ENCODE results near the gene MUC6. TPM values are rescaled to one million over a fixed set of nuclear protein-coding genes. Genes with fewer than 3 reads are reported as not detected.

Gene MUC6
- total and polyA plus RNA-seq, 9 of the 15 experiments (the other 6 are each of a cell fraction or from before 2014, with no cell fraction given), result not detected

GRCh38 chr11:1034456-1035295 lies 1.8 kb downstream of the MUC6 start:
- no peaks in the 10 kb centered on the region for H3K9me3 ChIP-seq (replicated peaks; ENCODE audit: control insufficient read depth, insufficient read depth, low read depth, low read length)
- no TSS peak for BruUV-seq (replicated peaks)
- no peak overlapping the region for H3K4me2 ChIP-seq (ENCODE audit: insufficient read depth, low read length)
- peaks cover 0 to 62% of the 10 kb centered on the region in 2 experiments; a peak in 2 of 5 replicates for H3K4me1 ChIP-seq (replicated peaks in 1 of 2; ENCODE audit: control insufficient read depth in 2 of 2, insufficient read depth in 2 of 2, low read length in 2 of 2)
- ATAC-seq (no peak), FAIRE-seq (no peak), DNase-seq (ENCODE audit: extremely low read depth in 1 of 4, low spot score in 3 of 4) (no peak)
- peaks cover 19% of the 10 kb centered on the region; the same call in 1 of the 2 replicates for H4K20me1 ChIP-seq (replicated peaks; ENCODE audit: control insufficient read depth, insufficient read depth, low read length)
- in situ Hi-C loops (cut with MboI), result no loop called here
- TF ChIP-seq PML (IDR thresholded peaks at IDR 0.05; ENCODE audit: low read length) (no peak), NFATC3 (IDR thresholded peaks at IDR 0.05) (no peak), BDP1 (IDR thresholded peaks at IDR 0.05; ENCODE audit: insufficient read depth, insufficient read length) (no peak), ZNF324 (CRISPR knock-in tag; IDR thresholded peaks at IDR 0.05) (no peak), SMAD3 (CRISPR knock-in tag; conservative IDR thresholded peaks at IDR 0.05) (no peak), MEIS2 (IDR thresholded peaks at IDR 0.05; ENCODE audit: partially characterized antibody) (no peak), NCOA1 (IDR thresholded peaks at IDR 0.05; ENCODE audit: low read depth) (no peak), ZC3H8 (IDR thresholded peaks at IDR 0.05) (no peak), MTA2 (IDR thresholded peaks at IDR 0.05; ENCODE audit: low read depth) (no peak)
- ChIA-PET CTCF (ENCODE audit: low intra/inter-chr PET ratio) (interaction anchor here (0.6 kb wide), 1 partner anchor 183 kb away, joined by 3 read pairs; no protein-coding TSS in a partner anchor), POLR2A (interaction anchor here (1.0 kb wide), 1 partner anchor 193 kb away, joined by 3 read pairs; no protein-coding TSS in a partner anchor)
- H2AFZ ChIP-seq (ENCODE audit: low read depth, low read length), result no peak overlapping the region
- H3K4me3 ChIP-seq, result no peak overlapping the region
- no peaks in the 10 kb centered on the region for H3K9me1 ChIP-seq (ENCODE audit: control insufficient read depth, insufficient read depth, low read length)
- H3K9ac ChIP-seq (ENCODE audit: insufficient read depth in 1 of 2, low read depth in 2 of 2, low read length in 2 of 2), result no peak overlapping the region
- H3K27ac ChIP-seq (ENCODE audit: extremely low read depth, low read depth, low read length), result no peak overlapping the region
- H3K36me3 ChIP-seq (ENCODE audit: control insufficient read depth, insufficient read depth, low read length), result no peaks in the 10 kb centered on the region
- WGBS (ENCODE audit: insufficient coverage, low coverage, missing lambda C conversion rate), result 29% methylated on average over 26 of the region's 39 CpGs
- peaks cover 9 to 53% of the 10 kb centered on the region in 2 experiments; a peak in 4 of 5 replicates for H3K27me3 ChIP-seq (ENCODE audit: control insufficient read depth in 2 of 2, insufficient read depth in 2 of 2, low read length in 2 of 2)
- intact Hi-C loops (cut with micrococcal nuclease), result no loop called here
- no peaks in the 10 kb centered on the region for H3K79me2 ChIP-seq (ENCODE audit: control insufficient read depth, insufficient read depth, low read length)

Measured in K562 (cell line).